VCaP (cell line): ENCODE data around the gene STPG2.

ENCODE experiments used
- H3K27ac ChIP-seq: fragments of 450-650 bp; 2 replicates; pipeline ENCODE4 v1.5.1; 2017
- TF ChIP-seq, protein P1 (sequence below): fragments of 450-650 bp; conservative IDR thresholded peaks from 2 replicates; pipeline ENCODE4 v1.5.1; 2017; ENCODE audit warnings: mild to moderate bottlenecking, moderate library complexity

The STPG2 gene

GRCh38 chr4:98143001-98143899 lies at the start of gene STPG2:
Gene STPG2, minus strand, starts transcription at chr4:98143476.
- peak within 1 kb of the TSS; percentile 89 for H3K27ac ChIP-seq
- TF ChIP-seq, protein P1, sequence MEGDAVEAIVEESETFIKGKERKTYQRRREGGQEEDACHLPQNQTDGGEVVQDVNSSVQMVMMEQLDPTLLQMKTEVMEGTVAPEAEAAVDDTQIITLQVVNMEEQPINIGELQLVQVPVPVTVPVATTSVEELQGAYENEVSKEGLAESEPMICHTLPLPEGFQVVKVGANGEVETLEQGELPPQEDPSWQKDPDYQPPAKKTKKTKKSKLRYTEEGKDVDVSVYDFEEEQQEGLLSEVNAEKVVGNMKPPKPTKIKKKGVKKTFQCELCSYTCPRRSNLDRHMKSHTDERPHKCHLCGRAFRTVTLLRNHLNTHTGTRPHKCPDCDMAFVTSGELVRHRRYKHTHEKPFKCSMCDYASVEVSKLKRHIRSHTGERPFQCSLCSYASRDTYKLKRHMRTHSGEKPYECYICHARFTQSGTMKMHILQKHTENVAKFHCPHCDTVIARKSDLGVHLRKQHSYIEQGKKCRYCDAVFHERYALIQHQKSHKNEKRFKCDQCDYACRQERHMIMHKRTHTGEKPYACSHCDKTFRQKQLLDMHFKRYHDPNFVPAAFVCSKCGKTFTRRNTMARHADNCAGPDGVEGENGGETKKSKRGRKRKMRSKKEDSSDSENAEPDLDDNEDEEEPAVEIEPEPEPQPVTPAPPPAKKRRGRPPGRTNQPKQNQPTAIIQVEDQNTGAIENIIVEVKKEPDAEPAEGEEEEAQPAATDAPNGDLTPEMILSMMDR: peak; percentile 82

DNA sequence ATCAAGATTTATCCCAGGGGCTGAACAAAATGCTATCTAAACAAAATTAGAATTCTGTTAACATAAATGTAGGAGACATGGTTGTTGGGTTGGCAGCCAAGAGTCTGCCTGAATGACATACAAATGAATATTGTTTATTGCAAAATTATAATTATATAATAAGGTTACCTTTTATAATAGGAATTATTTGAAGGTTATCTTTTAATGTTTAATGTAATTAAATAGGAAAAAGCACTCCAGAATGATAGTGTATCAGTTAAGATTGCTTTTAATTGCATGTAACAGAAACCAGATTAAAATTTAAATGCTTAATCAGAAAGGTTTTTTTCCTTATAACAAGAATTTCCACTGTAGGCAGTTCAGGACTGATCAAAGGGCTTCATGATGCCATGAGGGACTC lies 42.0 kb upstream of the STPG2 start:
- H3K27ac ChIP-seq: no peak overlapping the region
- TF ChIP-seq, protein P1: no peak

- TF ChIP-seq, protein P1: no peak
- no peak overlapping the region for H3K27ac ChIP-seq
These were observed 38.5 kb upstream of the STPG2 start for GRCh38 chr4:98181809-98182208.

GRCh38 chr4:98179951-98180350 lies 36.7 kb upstream of the STPG2 start:
- H3K27ac ChIP-seq: no peak overlapping the region
- TF ChIP-seq, protein P1: no peak

DNA sequence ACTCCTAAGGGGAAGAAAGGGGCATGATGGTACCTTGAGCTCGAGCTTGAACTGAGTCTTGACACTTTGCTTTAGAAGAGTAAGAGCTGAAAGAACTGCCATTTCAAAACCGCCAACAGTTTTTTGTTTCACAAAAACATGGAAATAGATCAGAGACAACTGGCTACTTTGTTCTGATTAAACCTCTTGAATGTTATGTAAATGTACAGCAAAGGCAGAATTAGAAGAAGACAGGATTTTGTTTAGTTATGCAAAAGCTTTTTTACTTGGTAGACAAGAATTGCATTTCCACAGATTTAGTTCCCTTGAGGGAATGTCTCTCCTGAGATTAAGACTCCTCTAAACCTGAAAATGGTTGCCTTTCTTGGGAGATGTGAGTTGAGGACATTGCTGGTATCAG lies 33.3 kb upstream of the STPG2 start:
- H3K27ac ChIP-seq: no peak overlapping the region
- TF ChIP-seq, protein P1: no peak

DNA sequence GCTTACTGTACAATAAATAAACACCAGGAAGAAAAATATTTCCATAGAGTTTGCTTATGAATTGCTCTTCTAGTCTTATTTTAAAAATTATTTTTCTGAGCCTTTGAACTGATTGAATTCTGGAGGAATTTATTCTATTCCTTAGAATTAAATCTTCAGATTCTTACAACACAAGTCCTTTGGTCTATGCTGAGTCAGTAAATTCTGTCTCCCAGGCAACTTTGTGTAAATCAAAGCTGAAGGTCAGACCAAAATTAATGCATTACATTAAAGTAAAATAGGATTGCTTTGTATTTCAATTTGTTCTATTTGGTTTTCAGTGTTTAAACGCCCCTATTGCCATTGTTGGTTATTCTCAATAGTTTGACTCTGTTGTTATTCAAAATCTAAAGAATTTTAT lies 26.8 kb upstream of the STPG2 start:
- no peak overlapping the region for H3K27ac ChIP-seq
- TF ChIP-seq, protein P1: no peak

DNA sequence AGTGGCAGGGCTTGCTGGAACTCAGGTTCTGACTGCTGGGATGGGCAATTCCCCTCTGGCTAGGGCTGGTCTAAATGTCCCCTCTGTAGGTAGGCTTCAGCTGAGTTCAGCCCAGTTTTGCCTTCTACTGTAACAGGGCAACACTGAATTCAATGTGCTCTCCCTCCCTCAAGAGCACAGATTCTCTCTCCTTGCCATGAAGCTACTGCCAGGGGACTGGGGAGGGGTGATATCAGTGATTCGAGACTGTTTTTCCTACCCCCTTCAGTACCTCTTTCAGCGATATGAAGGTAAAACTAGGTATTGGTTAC lies 23.4 kb upstream of the STPG2 start:
- TF ChIP-seq, protein P1: no peak

More for the DNA sequence above, 23.4 kb upstream of the STPG2 start:
- H3K27ac ChIP-seq: no peak overlapping the region
